PFSK-1 (cell line): Measurements from ENCODE around the gene STPG2.

Experiments used
- FOXP2 ChIP-seq: optimal IDR thresholded peaks from 2 replicates; pipeline ENCODE3; 2011; ENCODE audit warnings: borderline replicate concordance, control low read depth, inconsistent platforms; ENCODE audit not compliant: insufficient read depth; ENCODE audit errors: extremely low read length, extremely low read depth
- POLR2AphosphoS5 ChIP-seq: IDR thresholded peaks from 2 replicates; pipeline ENCODE4 v1.6.1; 2012; ENCODE audit warnings: low read depth, mild to moderate bottlenecking, control low read depth, low read length, moderate library complexity
- REST ChIP-seq, 2 experiments: IDR thresholded peaks; 2 replicates each; pipeline versions ENCODE4 v1.6.1 to v1.8.0; 2011 to 2012; ENCODE audit warnings: low read depth in 2 of 2, low read length in 2 of 2, control low read depth in 1 of 2, inconsistent platforms in 1 of 2, mild to moderate bottlenecking in 1 of 2, moderate library complexity in 1 of 2; ENCODE audit not compliant: insufficient read depth in 1 of 2
- SIN3A ChIP-seq: IDR thresholded peaks from 2 replicates; pipeline ENCODE4 v1.6.1; 2012; ENCODE audit warnings: mild to moderate bottlenecking, low read length, moderate library complexity, borderline replicate concordance; ENCODE audit not compliant: insufficient read depth
- TAF1 ChIP-seq: IDR thresholded peaks from 2 replicates; pipeline ENCODE4 v1.6.1; 2012; ENCODE audit warnings: low read length, control low read depth, borderline replicate concordance; ENCODE audit not compliant: insufficient read depth

STPG2 gene

GRCh38 chr4:97812768-97813167 lies 330.5 kb downstream of the STPG2 start:
- TF ChIP-seq FOXP2 (no peak), POLR2AphosphoS5 (no peak), REST (IDR thresholded peaks at IDR 0.05; ENCODE audit: insufficient read depth in 1 of 2, low read depth in 2 of 2, low read length in 2 of 2) (no peak), SIN3A (no peak), TAF1 (no peak)

- no peak for TF ChIP-seq REST (IDR thresholded peaks at IDR 0.05; ENCODE audit: insufficient read depth in 1 of 2, low read depth in 2 of 2, low read length in 2 of 2)
- no peak for TF ChIP-seq TAF1
- TF ChIP-seq POLR2AphosphoS5 = no peak
- TF ChIP-seq FOXP2 = no peak
- TF ChIP-seq SIN3A = no peak
Measured at GRCh38 chr4:97786306-97786920, 356.9 kb downstream of the STPG2 start.

GRCh38 chr4:97778174-97778573 lies 365.1 kb downstream of the STPG2 start:
- TF ChIP-seq REST (IDR thresholded peaks at IDR 0.05; ENCODE audit: insufficient read depth in 1 of 2, low read depth in 2 of 2, low read length in 2 of 2) (no peak), TAF1 (no peak), POLR2AphosphoS5 (no peak), FOXP2 (no peak), SIN3A (no peak)

GRCh38 chr4:97774347-97774989 lies 368.8 kb downstream of the STPG2 start:
- no peak for TF ChIP-seq POLR2AphosphoS5
- TF ChIP-seq REST (IDR thresholded peaks at IDR 0.05; ENCODE audit: insufficient read depth in 1 of 2, low read depth in 2 of 2, low read length in 2 of 2) = no peak
- TF ChIP-seq FOXP2 = no peak
- no peak for TF ChIP-seq TAF1

GRCh38 chr4:97770222-97770621 lies 373.1 kb downstream of the STPG2 start:
- TF ChIP-seq POLR2AphosphoS5 (no peak), FOXP2 (no peak), REST (IDR thresholded peaks at IDR 0.05; ENCODE audit: insufficient read depth in 1 of 2, low read depth in 2 of 2, low read length in 2 of 2) (no peak), SIN3A (no peak), TAF1 (no peak)
